HCT116 (cell line): ENCODE results near the gene MED13L. TPM values are rescaled to one million over a fixed set of nuclear protein-coding genes. Genes with fewer than 3 reads are reported as not detected.

Experiments used
- ATAC-seq: fragments of 200-7000 bp; cut with Tn5 transposase; 2 replicates; pipeline ENCODE4 v1.9.1; 2020; ENCODE audit warnings: mild to moderate bottlenecking, moderate library complexity
- BruUV-seq: library from RNA; stranded (reverse); fragments of 400-500 nt; replicated peaks from 2 replicates; lab custom pipeline; 2021; lab: Mats Ljungman, UMichigan
- CTCF ChIA-PET: fragments of 300-600 bp; sonication (Branson Sonifier 250); formaldehyde crosslinking; loops from one replicate; lab custom pipeline; 2021; ENCODE audit warnings: antibody characterized with exemption; lab: Charles Lee
- POLR2A ChIA-PET: fragments of 300-600, 350-600 bp; sonication (Branson Sonifier 250); formaldehyde crosslinking; loops from one replicate; lab custom pipeline; 2021; ENCODE audit warnings: antibody characterized with exemption; lab: Charles Lee
- RAD21 ChIA-PET, 2 experiments: fragments of 300-600 bp; sonication (Branson Sonifier 250); formaldehyde crosslinking; loops; one replicate each; lab custom pipeline; 2023; ENCODE audit warnings: low total read pairs in 2 of 2; ENCODE audit not compliant: uncharacterized antibody in 2 of 2, unreplicated experiment in 2 of 2, low non-redundant PET in 1 of 2; lab: Charles Lee
- DNase-seq: peaks from one replicate; pipeline ENCODE4 v3.0.0-alpha.2; 2010; ENCODE audit warnings: low read depth, low spot score
- H2AFZ ChIP-seq: fragments of 200-600 bp; shearing (Covaris generic), sonication (generic); 2 replicates; pipeline ENCODE4 v1.6.1; 2017; ENCODE audit warnings: low read depth, mixed run types, mixed read lengths, antibody characterized with exemption, low read length; ENCODE audit not compliant: poor library complexity, severe bottlenecking
- H3K27ac ChIP-seq: 2 replicates; pipeline ENCODE4 v1.5.1; 2012; ENCODE audit warnings: low read depth, low read length
- H3K27me3 ChIP-seq: fragments of 200-600 bp; sonication (generic); 2 replicates; pipeline ENCODE4 v1.6.1; 2016; ENCODE audit warnings: mixed run types, low read length, mixed read lengths; ENCODE audit not compliant: insufficient read depth
- H3K36me3 ChIP-seq, 2 experiments: fragments of 200-500 bp in 1 of 2; fragments of 200-600 bp in 1 of 2; sonication (Bioruptor generic) in 1 of 2; sonication (generic) in 1 of 2; 2 replicates each; pipeline versions ENCODE4 v1.5.1 to v1.6.1; 2014 to 2016; ENCODE audit warnings: low read length in 2 of 2, inconsistent platforms in 1 of 2, mixed read lengths in 1 of 2, mixed run types in 1 of 2; ENCODE audit not compliant: insufficient read depth in 2 of 2, control insufficient read depth in 1 of 2
- H3K4me1 ChIP-seq, 2 experiments: fragments of 200-600 bp in 1 of 2; sonication (generic) in 1 of 2; 2 replicates each; pipeline versions ENCODE4 v1.5.1 to v1.6.1; 2012 to 2017; ENCODE audit warnings: low read length in 2 of 2, inconsistent platforms in 1 of 2, mild to moderate bottlenecking in 1 of 2, mixed read lengths in 1 of 2, mixed run types in 1 of 2, moderate library complexity in 1 of 2; ENCODE audit not compliant: insufficient read depth in 2 of 2, control insufficient read depth in 1 of 2
- H3K4me2 ChIP-seq: fragments of 200-600 bp; sonication (generic); 2 replicates; pipeline ENCODE4 v1.6.1; 2017; ENCODE audit warnings: mixed run types, low read length, mixed read lengths
- H3K4me3 ChIP-seq, 2 experiments: fragments of 200-600 bp in 1 of 2; sonication (generic) in 1 of 2; replicated peaks in 1 of 2; 2 replicates each; pipeline ENCODE4 v1.5.1; 2011 to 2016; ENCODE audit warnings: low read length in 2 of 2, control low read depth in 1 of 2, low read depth in 1 of 2, mild to moderate bottlenecking in 1 of 2, mixed read lengths in 1 of 2, mixed run types in 1 of 2
- H3K79me2 ChIP-seq: fragments of 200-600 bp; sonication (generic); 2 replicates; pipeline ENCODE4 v1.6.1; 2017; ENCODE audit warnings: mild to moderate bottlenecking, mixed run types, low read length, moderate library complexity, mixed read lengths; ENCODE audit not compliant: insufficient read depth
- H3K9ac ChIP-seq: fragments of 200-600 bp; sonication (generic); 2 replicates; pipeline ENCODE4 v1.6.1; 2016; ENCODE audit warnings: low read length, mixed read lengths
- H3K9me2 ChIP-seq: fragments of 200-600 bp; sonication (generic), shearing (Covaris generic); 2 replicates; pipeline ENCODE4 v1.6.1; 2017; ENCODE audit warnings: mixed run types, mild to moderate bottlenecking, moderate library complexity; ENCODE audit not compliant: insufficient read depth
- H3K9me3 ChIP-seq, 2 experiments: fragments of 200-500 bp in 1 of 2; fragments of 200-600 bp in 1 of 2; sonication (Bioruptor generic) in 1 of 2; sonication (generic) in 1 of 2; 2 replicates each; pipeline ENCODE4 v1.6.1; 2014 to 2017; ENCODE audit warnings: low read length in 2 of 2, mixed read lengths in 2 of 2, inconsistent platforms in 1 of 2, low read depth in 1 of 2, mild to moderate bottlenecking in 1 of 2, mixed run types in 1 of 2, moderate library complexity in 1 of 2; ENCODE audit not compliant: control insufficient read depth in 1 of 2, insufficient read depth in 1 of 2
- H4K20me1 ChIP-seq: fragments of 200-600 bp; sonication (generic), shearing (Covaris generic); 2 replicates; pipeline ENCODE4 v1.6.1; 2017; ENCODE audit warnings: mixed run types, mild to moderate bottlenecking, moderate library complexity; ENCODE audit not compliant: insufficient read depth
- CEBPB ChIP-seq: IDR thresholded peaks from 2 replicates; pipeline ENCODE4 v1.6.1; 2012; ENCODE audit warnings: low read depth
- EGR1 ChIP-seq: IDR thresholded peaks from 2 replicates; pipeline ENCODE4 v1.6.1; 2012; ENCODE audit warnings: low read depth
- ELF1 ChIP-seq: IDR thresholded peaks from 2 replicates; pipeline ENCODE4 v1.6.1; 2012; ENCODE audit warnings: low read depth, borderline replicate concordance
- EZH2 ChIP-seq: fragments of 200-600 bp; sonication (generic); IDR thresholded peaks from 2 replicates; pipeline ENCODE4 v1.6.1; 2017; ENCODE audit warnings: antibody characterized with exemption, mixed run types
- JUND ChIP-seq: IDR thresholded peaks from 2 replicates; pipeline ENCODE4 v1.6.1; 2012
- POLR2A ChIP-seq: IDR thresholded peaks from 2 replicates; pipeline ENCODE4 v1.7.0; 2011; ENCODE audit warnings: borderline replicate concordance; ENCODE audit not compliant: insufficient read depth, insufficient read length; ENCODE audit errors: extremely low read depth
- POLR2AphosphoS5 ChIP-seq: IDR thresholded peaks from 2 replicates; pipeline ENCODE4 v1.6.1; 2011; ENCODE audit warnings: mild to moderate bottlenecking, low read depth, low read length, moderate library complexity
- SIN3A ChIP-seq: IDR thresholded peaks from 2 replicates; pipeline ENCODE4 v1.6.1; 2012; ENCODE audit warnings: low read depth
- SP1 ChIP-seq: IDR thresholded peaks from 2 replicates; pipeline ENCODE4 v1.6.1; 2012; ENCODE audit warnings: low read depth
- SRF ChIP-seq: IDR thresholded peaks from 2 replicates; pipeline ENCODE4 v1.6.1; 2012; ENCODE audit warnings: low read depth
- TCF7L2 ChIP-seq: IDR thresholded peaks from 2 replicates; pipeline ENCODE4 v1.7.0; 2011; ENCODE audit warnings: borderline replicate concordance, inconsistent platforms; ENCODE audit not compliant: insufficient read depth, insufficient read length; ENCODE audit errors: extremely low read depth
- YY1 ChIP-seq: IDR thresholded peaks from 2 replicates; pipeline ENCODE4 v1.6.1; 2011; ENCODE audit warnings: low read length, low read depth, moderate library complexity, mild to moderate bottlenecking; ENCODE audit not compliant: insufficient replicate concordance; ENCODE audit errors: extremely low read depth
- ZFX ChIP-seq: fragments of 450-650 bp; IDR thresholded peaks from 2 replicates; pipeline ENCODE4 v1.6.1; 2017
- ZNF274 ChIP-seq: fragments of 200-500 bp; sonication (Bioruptor generic); IDR thresholded peaks from 2 replicates; pipeline ENCODE4 v1.6.1; 2014; ENCODE audit warnings: mild to moderate bottlenecking, low read depth, low read length, inconsistent platforms
- intact Hi-C: fragments of 100-400 bp; cut with micrococcal nuclease; formaldehyde crosslinking; loops from 2 replicates; pipeline ENCODE4 v1.10.0; 2022
- total RNA-seq: library from RNA; stranded (reverse); gene quantifications from one replicate; pipeline ENCODE4 v1.2.1, GENCODE V29; 2021; ENCODE audit not compliant: unreplicated experiment
- TF ChIP-seq, protein P1 (sequence below): IDR thresholded peaks from 2 replicates; pipeline ENCODE4 v1.6.1; 2011; ENCODE audit warnings: mild to moderate bottlenecking, low read length, moderate library complexity; ENCODE audit not compliant: insufficient replicate concordance; ENCODE audit errors: extremely low read depth
- TF ChIP-seq, protein P2 (sequence below): IDR thresholded peaks from 2 replicates; pipeline ENCODE4 v1.6.1; 2012
- TF ChIP-seq, protein P3 (sequence below): IDR thresholded peaks from 2 replicates; pipeline ENCODE4 v1.6.1; 2012; ENCODE audit warnings: low read depth
- TF ChIP-seq, protein P4 (sequence below): IDR thresholded peaks from 2 replicates; pipeline ENCODE4 v1.6.1; 2012

The MED13L gene
- total RNA-seq, 1 experiment from 2014 or later = 176 TPM

DNA sequence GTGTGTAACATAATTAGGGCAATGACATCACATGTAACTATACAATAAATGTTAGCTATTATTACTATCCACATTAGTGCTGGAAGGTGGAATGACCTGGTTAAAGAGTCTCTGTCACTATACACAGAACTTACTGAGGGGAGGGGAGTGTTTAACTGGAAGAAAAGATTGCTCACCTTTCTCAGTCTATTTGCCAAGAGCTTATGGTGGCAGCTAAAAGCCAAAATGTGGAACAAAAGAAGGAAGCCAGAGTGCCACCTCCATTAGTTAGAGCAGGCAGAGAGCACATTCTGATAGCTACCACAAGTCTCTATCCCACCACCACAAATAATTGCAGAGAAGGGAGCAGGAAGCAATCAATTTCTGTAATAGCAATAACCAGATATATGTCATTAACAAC, 124.4 kb downstream of the MED13L start (continued):
- no peak for TF ChIP-seq POLR2A
- no peak for TF ChIP-seq YY1
- TF ChIP-seq ZFX = no peak
- TF ChIP-seq, protein P1, sequence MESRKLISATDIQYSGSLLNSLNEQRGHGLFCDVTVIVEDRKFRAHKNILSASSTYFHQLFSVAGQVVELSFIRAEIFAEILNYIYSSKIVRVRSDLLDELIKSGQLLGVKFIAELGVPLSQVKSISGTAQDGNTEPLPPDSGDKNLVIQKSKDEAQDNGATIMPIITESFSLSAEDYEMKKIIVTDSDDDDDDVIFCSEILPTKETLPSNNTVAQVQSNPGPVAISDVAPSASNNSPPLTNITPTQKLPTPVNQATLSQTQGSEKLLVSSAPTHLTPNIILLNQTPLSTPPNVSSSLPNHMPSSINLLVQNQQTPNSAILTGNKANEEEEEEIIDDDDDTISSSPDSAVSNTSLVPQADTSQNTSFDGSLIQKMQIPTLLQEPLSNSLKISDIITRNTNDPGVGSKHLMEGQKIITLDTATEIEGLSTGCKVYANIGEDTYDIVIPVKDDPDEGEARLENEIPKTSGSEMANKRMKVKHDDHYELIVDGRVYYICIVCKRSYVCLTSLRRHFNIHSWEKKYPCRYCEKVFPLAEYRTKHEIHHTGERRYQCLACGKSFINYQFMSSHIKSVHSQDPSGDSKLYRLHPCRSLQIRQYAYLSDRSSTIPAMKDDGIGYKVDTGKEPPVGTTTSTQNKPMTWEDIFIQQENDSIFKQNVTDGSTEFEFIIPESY = no peak
- TF ChIP-seq EZH2 = no peak
- TF ChIP-seq SRF = no peak
- TF ChIP-seq, protein P2, sequence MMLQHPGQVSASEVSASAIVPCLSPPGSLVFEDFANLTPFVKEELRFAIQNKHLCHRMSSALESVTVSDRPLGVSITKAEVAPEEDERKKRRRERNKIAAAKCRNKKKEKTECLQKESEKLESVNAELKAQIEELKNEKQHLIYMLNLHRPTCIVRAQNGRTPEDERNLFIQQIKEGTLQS = no peak
- TF ChIP-seq CEBPB = no peak

DNA sequence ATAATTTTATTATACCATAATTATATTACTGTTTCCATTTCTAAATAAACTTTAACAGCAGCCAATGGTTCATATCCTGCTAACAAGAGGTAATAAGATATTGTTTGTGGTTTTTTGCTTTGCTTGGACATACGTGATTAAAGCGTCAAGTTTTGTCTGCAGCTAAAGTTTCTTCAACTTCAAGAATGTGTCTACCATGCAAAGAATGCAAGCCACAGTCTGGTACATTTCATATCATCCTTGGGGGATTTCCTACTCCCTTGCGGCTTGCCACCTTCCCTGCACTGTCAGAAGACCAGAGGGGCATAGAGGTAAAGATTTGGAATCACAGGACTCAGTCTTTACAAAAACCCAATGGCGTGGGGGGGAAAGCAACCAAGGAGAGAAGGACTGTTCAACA, 125.2 kb downstream of the MED13L start:
- POLR2A ChIA-PET = no interaction called here
- Histone ChIP-seq H3K27ac (no peak overlapping the region), H3K4me2 (no peak overlapping the region), H4K20me1 (peaks cover 67% of the 10 kb centered on the region), H3K9me3 (no peaks in the 10 kb centered on the region), H3K27me3 (no peaks in the 10 kb centered on the region), H3K9ac (no peak overlapping the region), H2AFZ (no peak overlapping the region), H3K9me2 (no peaks in the 10 kb centered on the region), H3K4me3 (no peak overlapping the region), H3K79me2 (peaks cover 100% of the 10 kb centered on the region), H3K4me1 (peaks cover 0 to 11% of the 10 kb centered on the region in 2 experiments; a peak in 2 of 4 replicates), H3K36me3 (no peaks in the 10 kb centered on the region)
- DNase-seq (no peak), ATAC-seq (no peak)
- TF ChIP-seq ZNF274 (no peak), ELF1 (no peak), SRF (no peak), SIN3A (no peak), ZFX (no peak), EGR1 (no peak), YY1 (no peak), SP1 (no peak), POLR2AphosphoS5 (no peak), JUND (no peak), TCF7L2 (no peak)
- TF ChIP-seq, protein P3, sequence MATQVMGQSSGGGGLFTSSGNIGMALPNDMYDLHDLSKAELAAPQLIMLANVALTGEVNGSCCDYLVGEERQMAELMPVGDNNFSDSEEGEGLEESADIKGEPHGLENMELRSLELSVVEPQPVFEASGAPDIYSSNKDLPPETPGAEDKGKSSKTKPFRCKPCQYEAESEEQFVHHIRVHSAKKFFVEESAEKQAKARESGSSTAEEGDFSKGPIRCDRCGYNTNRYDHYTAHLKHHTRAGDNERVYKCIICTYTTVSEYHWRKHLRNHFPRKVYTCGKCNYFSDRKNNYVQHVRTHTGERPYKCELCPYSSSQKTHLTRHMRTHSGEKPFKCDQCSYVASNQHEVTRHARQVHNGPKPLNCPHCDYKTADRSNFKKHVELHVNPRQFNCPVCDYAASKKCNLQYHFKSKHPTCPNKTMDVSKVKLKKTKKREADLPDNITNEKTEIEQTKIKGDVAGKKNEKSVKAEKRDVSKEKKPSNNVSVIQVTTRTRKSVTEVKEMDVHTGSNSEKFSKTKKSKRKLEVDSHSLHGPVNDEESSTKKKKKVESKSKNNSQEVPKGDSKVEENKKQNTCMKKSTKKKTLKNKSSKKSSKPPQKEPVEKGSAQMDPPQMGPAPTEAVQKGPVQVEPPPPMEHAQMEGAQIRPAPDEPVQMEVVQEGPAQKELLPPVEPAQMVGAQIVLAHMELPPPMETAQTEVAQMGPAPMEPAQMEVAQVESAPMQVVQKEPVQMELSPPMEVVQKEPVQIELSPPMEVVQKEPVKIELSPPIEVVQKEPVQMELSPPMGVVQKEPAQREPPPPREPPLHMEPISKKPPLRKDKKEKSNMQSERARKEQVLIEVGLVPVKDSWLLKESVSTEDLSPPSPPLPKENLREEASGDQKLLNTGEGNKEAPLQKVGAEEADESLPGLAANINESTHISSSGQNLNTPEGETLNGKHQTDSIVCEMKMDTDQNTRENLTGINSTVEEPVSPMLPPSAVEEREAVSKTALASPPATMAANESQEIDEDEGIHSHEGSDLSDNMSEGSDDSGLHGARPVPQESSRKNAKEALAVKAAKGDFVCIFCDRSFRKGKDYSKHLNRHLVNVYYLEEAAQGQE = no peak
- TF ChIP-seq, protein P4, sequence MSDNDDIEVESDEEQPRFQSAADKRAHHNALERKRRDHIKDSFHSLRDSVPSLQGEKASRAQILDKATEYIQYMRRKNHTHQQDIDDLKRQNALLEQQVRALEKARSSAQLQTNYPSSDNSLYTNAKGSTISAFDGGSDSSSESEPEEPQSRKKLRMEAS = no peak
- TF ChIP-seq, protein P1 = no peak
- RAD21 ChIA-PET = no interaction called here
- BruUV-seq = no TSS peak
- intact Hi-C loops = no loop called here
- CTCF ChIA-PET = no interaction called here
